K562 (cell line): ENCODE measurements around the gene TTBK2. TPM values are rescaled to one million over a fixed set of nuclear protein-coding genes. Genes with fewer than 3 reads are reported as not detected.

Experiments used
- ARID1B ChIP-seq: fragments of 450-650 bp; IDR thresholded peaks from 2 replicates; pipeline ENCODE4 v1.6.1; 2016; ENCODE audit warnings: antibody characterized with exemption, mild to moderate bottlenecking, inconsistent platforms
- ARID2 ChIP-seq: fragments of 450-650 bp; IDR thresholded peaks from 2 replicates; pipeline ENCODE4 v1.6.1; 2017; ENCODE audit warnings: antibody characterized with exemption, mild to moderate bottlenecking
- CC2D1A ChIP-seq: fragments of 450-650 bp; IDR thresholded peaks from 2 replicates; pipeline ENCODE4 v1.6.1; 2017; ENCODE audit warnings: mild to moderate bottlenecking
- DLX4 ChIP-seq: fragments of 250-450 bp; sonication (Bioruptor Pico); IDR thresholded peaks from 2 replicates; pipeline ENCODE4 v1.6.1; 2021; ENCODE audit warnings: mild to moderate bottlenecking
- EGR1 ChIP-seq: fragments of 450-650 bp; conservative IDR thresholded peaks from 2 replicates; pipeline ENCODE4 v1.6.1; 2017; ENCODE audit warnings: mild to moderate bottlenecking
- JUNB ChIP-seq: fragments of 450-650 bp; formaldehyde crosslinking; conservative IDR thresholded peaks from 2 replicates; pipeline ENCODE4 v1.4.0; 2020; ENCODE audit warnings: mild to moderate bottlenecking
- NBN ChIP-seq: fragments of 450-650 bp; IDR thresholded peaks from 2 replicates; pipeline ENCODE4 v1.6.1; 2016; ENCODE audit warnings: low read depth, mild to moderate bottlenecking
- POLR3G ChIP-seq: IDR thresholded peaks from 2 replicates; pipeline ENCODE4 v1.6.1; 2011; ENCODE audit not compliant: insufficient read length, insufficient replicate concordance; ENCODE audit errors: extremely low read depth
- PRPF4 ChIP-seq: fragments of 200-400 bp; formaldehyde crosslinking; IDR thresholded peaks from one replicate; pipeline ENCODE4 v1.6.1; 2017; ENCODE audit warnings: low read length, low read depth, mild to moderate bottlenecking; ENCODE audit not compliant: insufficient read depth, poor library complexity, severe bottlenecking
- PTRF ChIP-seq: fragments of 450-650 bp; IDR thresholded peaks from 2 replicates; pipeline ENCODE4 v1.6.1; 2016; ENCODE audit warnings: mild to moderate bottlenecking, missing genetic modification characterization, missing compliant biosample characterization
- RCOR1 ChIP-seq, 2 experiments: IDR thresholded peaks; 2 replicates each; pipeline ENCODE4 v1.6.1; 2012; ENCODE audit warnings: low read depth in 2 of 2, low read length in 2 of 2, borderline replicate concordance in 1 of 2, improper control_type of control experiment in 1 of 2
- SMARCB1 ChIP-seq: IDR thresholded peaks from 2 replicates; pipeline ENCODE4 v1.6.1; 2011; ENCODE audit warnings: improper control_type of control experiment, low read depth; ENCODE audit not compliant: insufficient read length
- SP2 ChIP-seq: IDR thresholded peaks from 2 replicates; pipeline ENCODE4 v1.6.1; 2011; ENCODE audit warnings: mild to moderate bottlenecking, low read depth, low read length, moderate library complexity; ENCODE audit not compliant: poor library complexity, severe bottlenecking; ENCODE audit errors: extremely low read depth
- TAF1 ChIP-seq: IDR thresholded peaks from 2 replicates; pipeline ENCODE4 v1.6.1; 2011; ENCODE audit warnings: mild to moderate bottlenecking, low read length, moderate library complexity; ENCODE audit not compliant: insufficient read depth, control insufficient read depth, severe bottlenecking; ENCODE audit errors: extremely low read depth
- TAF15 ChIP-seq: fragments of 200-400 bp; formaldehyde crosslinking; IDR thresholded peaks from 2 replicates; pipeline ENCODE4 v1.6.1; 2017; ENCODE audit warnings: mild to moderate bottlenecking, low read depth, low read length, moderate library complexity
- TEAD1 ChIP-seq, 2 experiments: fragments of 450-650 bp in 1 of 2; sonication (generic) in 1 of 2; formaldehyde crosslinking; IDR thresholded peaks; 2 replicates each; pipeline versions ENCODE4 v1.4.0 to v1.8.0; 2020 to 2022; ENCODE audit warnings: mild to moderate bottlenecking in 2 of 2, missing genetic modification reagents in 1 of 2
- TRIM25 ChIP-seq: fragments of 450-650 bp; IDR thresholded peaks from 2 replicates; pipeline ENCODE4 v1.7.0; 2016; ENCODE audit warnings: borderline replicate concordance
- ZBTB7A ChIP-seq: IDR thresholded peaks from 2 replicates; pipeline ENCODE4 v1.6.1; 2011; ENCODE audit warnings: low read depth, mild to moderate bottlenecking, low read length, moderate library complexity, borderline replicate concordance; ENCODE audit not compliant: control insufficient read depth
- ZNF316 ChIP-seq: fragments of 450-650 bp; IDR thresholded peaks from 2 replicates; pipeline ENCODE4 v1.6.1; 2016
- ZNF717 ChIP-seq: fragments of 250-450 bp; sonication (Bioruptor Pico); IDR thresholded peaks from 2 replicates; pipeline ENCODE4 v1.5.0; 2021
- polyA plus RNA-seq, 8 experiments: library from polyadenylated mRNA; depleted of rRNA in 4 of 8; stranded (reverse) in 5 of 8; unstranded in 3 of 8; fragments of >200 nt; fragmentation: Nextera tagmentation in 2 of 8; fragmentation: Illumina TruSeq in 1 of 8; extraction: Ambion mirVana in 2 of 8; extraction: Trizol in 1 of 8; gene quantifications; 2 replicates each; pipeline versions ENCODE4 v1.2.1 to v1.2.3, GENCODE V29; 2011 to 2014; ENCODE audit warnings: inconsistent platforms in 1 of 8, missing spikeins in 1 of 8
- total RNA-seq, 7 experiments: library from RNA; depleted of rRNA in 6 of 7; stranded (reverse); fragments of >200 nt in 6 of 7; fragmentation: Illumina TruSeq in 2 of 7; extraction: Trizol in 2 of 7; gene quantifications; 2 replicates each; pipeline versions ENCODE4 v1.2.1 to v1.2.3, GENCODE V29; 2011 to 2021; ENCODE audit warnings: low replicate concordance in 1 of 7
- TF ChIP-seq, protein P1 (sequence below): sonication (generic); formaldehyde crosslinking; IDR thresholded peaks from 2 replicates; pipeline ENCODE4 v1.8.1; 2023; ENCODE audit warnings: missing genetic modification reagents, mild to moderate bottlenecking, borderline replicate concordance
- TF ChIP-seq, protein P2 (sequence below): sonication (generic); formaldehyde crosslinking; IDR thresholded peaks from 2 replicates; pipeline ENCODE4 v1.8.1; 2023; ENCODE audit warnings: mild to moderate bottlenecking, missing genetic modification reagents

Gene TTBK2
- total and polyA plus RNA-seq, 9 of the 15 experiments (the other 6 are each of a cell fraction or from before 2014, with no cell fraction given) = 0.89 to 8.0 (median 4.8) TPM

GRCh38 chr15:42704492-42704926 lies 216.1 kb downstream of the TTBK2 start (continued):
- TF ChIP-seq SMARCB1 = no peak
- TF ChIP-seq ZNF316 = no peak
- no peak for TF ChIP-seq TAF15
- no peak for TF ChIP-seq TRIM25
- TF ChIP-seq PRPF4 = no peak
- TF ChIP-seq, protein P1, sequence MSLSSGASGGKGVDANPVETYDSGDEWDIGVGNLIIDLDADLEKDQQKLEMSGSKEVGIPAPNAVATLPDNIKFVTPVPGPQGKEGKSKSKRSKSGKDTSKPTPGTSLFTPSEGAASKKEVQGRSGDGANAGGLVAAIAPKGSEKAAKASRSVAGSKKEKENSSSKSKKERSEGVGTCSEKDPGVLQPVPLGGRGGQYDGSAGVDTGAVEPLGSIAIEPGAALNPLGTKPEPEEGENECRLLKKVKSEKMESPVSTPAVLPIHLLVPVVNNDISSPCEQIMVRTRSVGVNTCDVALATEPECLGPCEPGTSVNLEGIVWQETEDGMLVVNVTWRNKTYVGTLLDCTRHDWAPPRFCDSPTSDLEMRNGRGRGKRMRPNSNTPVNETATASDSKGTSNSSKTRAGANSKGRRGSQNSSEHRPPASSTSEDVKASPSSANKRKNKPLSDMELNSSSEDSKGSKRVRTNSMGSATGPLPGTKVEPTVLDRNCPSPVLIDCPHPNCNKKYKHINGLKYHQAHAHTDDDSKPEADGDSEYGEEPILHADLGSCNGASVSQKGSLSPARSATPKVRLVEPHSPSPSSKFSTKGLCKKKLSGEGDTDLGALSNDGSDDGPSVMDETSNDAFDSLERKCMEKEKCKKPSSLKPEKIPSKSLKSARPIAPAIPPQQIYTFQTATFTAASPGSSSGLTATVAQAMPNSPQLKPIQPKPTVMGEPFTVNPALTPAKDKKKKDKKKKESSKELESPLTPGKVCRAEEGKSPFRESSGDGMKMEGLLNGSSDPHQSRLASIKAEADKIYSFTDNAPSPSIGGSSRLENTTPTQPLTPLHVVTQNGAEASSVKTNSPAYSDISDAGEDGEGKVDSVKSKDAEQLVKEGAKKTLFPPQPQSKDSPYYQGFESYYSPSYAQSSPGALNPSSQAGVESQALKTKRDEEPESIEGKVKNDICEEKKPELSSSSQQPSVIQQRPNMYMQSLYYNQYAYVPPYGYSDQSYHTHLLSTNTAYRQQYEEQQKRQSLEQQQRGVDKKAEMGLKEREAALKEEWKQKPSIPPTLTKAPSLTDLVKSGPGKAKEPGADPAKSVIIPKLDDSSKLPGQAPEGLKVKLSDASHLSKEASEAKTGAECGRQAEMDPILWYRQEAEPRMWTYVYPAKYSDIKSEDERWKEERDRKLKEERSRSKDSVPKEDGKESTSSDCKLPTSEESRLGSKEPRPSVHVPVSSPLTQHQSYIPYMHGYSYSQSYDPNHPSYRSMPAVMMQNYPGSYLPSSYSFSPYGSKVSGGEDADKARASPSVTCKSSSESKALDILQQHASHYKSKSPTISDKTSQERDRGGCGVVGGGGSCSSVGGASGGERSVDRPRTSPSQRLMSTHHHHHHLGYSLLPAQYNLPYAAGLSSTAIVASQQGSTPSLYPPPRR (CRISPR knock-in tag) = no peak
- no peak for TF ChIP-seq EGR1
- TF ChIP-seq, protein P2, sequence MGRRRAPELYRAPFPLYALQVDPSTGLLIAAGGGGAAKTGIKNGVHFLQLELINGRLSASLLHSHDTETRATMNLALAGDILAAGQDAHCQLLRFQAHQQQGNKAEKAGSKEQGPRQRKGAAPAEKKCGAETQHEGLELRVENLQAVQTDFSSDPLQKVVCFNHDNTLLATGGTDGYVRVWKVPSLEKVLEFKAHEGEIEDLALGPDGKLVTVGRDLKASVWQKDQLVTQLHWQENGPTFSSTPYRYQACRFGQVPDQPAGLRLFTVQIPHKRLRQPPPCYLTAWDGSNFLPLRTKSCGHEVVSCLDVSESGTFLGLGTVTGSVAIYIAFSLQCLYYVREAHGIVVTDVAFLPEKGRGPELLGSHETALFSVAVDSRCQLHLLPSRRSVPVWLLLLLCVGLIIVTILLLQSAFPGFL (CRISPR knock-in tag) = no peak
- no peak for TF ChIP-seq ZBTB7A
- TF ChIP-seq SP2 = no peak
- TF ChIP-seq ZNF717 (CRISPR knock-in tag) = no peak
- no peak for TF ChIP-seq DLX4 (CRISPR knock-in tag)
- TF ChIP-seq RCOR1 (IDR thresholded peaks at IDR 0.05; ENCODE audit: borderline replicate concordance in 1 of 2, low read depth in 2 of 2, low read length in 2 of 2) = no peak
- no peak for TF ChIP-seq PTRF
- no peak for TF ChIP-seq NBN
- TF ChIP-seq POLR3G = no peak
- TF ChIP-seq ARID2 = 0 out of 2 replicates have a peak, but pooled peaks have one; percentile 12
- no peak for TF ChIP-seq ARID1B
- TF ChIP-seq TEAD1 (CRISPR knock-in tag; IDR thresholded peaks at IDR 0.05) = no peak
- peak; percentile 68; the same call in 1 of the 2 replicates for TF ChIP-seq CC2D1A
- TF ChIP-seq JUNB (CRISPR knock-in tag) = no peak
- no peak for TF ChIP-seq TAF1
